Measurements from ENCODE around the gene MMP20.
"Not testable (repeated sequence)": the region's sequence is repeated elsewhere in the genome, so short reads cannot be mapped to it uniquely, and the experiment has no call there.

Gene MMP20, protein sequence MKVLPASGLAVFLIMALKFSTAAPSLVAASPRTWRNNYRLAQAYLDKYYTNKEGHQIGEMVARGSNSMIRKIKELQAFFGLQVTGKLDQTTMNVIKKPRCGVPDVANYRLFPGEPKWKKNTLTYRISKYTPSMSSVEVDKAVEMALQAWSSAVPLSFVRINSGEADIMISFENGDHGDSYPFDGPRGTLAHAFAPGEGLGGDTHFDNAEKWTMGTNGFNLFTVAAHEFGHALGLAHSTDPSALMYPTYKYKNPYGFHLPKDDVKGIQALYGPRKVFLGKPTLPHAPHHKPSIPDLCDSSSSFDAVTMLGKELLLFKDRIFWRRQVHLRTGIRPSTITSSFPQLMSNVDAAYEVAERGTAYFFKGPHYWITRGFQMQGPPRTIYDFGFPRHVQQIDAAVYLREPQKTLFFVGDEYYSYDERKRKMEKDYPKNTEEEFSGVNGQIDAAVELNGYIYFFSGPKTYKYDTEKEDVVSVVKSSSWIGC

DNA sequence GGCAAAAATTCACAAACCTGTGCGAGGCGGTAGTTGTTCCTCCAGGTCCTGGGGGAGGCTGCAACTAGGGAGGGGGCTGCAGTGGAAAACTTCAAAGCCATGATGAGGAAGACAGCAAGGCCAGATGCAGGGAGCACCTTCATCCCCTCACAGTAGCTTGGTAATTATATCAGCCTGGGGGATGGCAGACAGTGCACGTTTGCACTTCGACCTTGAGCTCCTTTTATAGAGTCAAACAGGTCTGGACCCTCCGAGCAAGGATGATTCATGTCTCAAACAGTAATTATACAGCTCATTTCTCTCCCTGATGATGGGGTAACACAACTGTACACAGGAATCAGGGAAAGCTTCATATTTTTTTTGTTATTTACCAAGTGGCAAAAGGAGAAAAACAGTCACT lies at the start of gene MMP20:
TSS of gene MMP20 (minus strand) at position 156 of the 400 bp plus-strand sequence. CDS start at position 143, 13 bp downstream.
- no peak for DNase-seq (ENCODE audit: low read depth in 2 of 2)

DNA sequence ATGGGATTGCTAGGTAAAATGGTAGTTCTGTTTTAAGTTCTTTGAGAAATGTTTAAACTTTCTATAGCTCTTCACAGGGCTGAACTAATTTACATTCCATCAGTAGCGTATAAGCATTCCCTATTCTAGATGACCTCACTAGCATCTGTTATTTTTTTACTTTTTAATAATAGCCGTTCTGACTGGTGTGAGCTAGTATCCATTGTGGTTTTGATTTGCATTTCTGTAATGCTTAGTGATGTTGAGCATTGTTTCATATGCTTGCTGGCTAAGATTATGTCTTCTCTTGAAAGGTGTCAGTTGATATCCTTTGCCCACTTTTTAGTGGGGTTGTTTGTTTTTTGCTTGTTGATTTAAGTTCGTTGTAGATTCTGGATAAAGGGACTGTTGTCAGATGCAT lies 44.5 kb upstream of the MMP20 start:
- no peak for DNase-seq (ENCODE audit: low read depth in 2 of 2)

GRCh38 chr11:102666331-102666957 lies 41.3 kb upstream of the MMP20 start:
- DNase-seq (ENCODE audit: low read depth in 2 of 2), result no peak

DNA sequence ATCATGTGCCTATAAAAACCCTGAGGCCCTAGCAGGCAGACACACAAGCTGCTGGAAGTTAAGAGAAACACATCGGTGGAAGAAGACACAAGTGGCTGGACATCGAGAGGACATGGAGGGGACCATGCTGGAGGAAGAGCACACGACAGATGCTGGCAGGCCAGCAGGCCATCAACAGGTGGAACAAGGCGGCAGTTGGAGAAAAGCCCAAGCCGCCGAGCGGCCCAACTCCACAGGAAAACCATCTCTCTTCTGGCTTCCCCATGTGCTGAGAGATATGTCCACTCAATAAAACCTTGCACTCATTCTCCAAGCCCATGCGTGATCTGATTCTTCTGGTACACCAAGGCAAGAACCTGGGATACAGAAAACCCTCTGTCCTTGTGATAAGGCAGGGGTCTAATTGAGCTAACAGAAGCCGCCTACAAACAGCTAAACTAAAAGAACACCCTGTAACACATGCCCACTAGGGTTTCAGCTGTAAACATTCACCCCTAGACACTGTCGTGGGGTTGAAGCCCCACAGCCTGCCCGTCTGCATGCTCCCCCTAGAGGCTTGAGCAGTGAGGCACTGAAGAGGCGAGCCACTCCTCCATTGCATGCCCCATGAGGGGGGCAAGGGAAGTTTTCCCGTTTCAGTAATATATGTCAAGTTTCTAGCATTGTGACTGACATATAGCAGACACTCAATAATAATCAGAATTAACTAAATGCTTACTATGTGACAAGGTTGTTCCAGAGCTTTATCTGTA lies 39.0 kb upstream of the MMP20 start:
- DNase-seq (ENCODE audit: low read depth in 2 of 2), result no peak

- DNase-seq (ENCODE audit: low read depth in 2 of 2), result no peak
These were observed 37.5 kb upstream of the MMP20 start for GRCh38 chr11:102662607-102663006.

DNA sequence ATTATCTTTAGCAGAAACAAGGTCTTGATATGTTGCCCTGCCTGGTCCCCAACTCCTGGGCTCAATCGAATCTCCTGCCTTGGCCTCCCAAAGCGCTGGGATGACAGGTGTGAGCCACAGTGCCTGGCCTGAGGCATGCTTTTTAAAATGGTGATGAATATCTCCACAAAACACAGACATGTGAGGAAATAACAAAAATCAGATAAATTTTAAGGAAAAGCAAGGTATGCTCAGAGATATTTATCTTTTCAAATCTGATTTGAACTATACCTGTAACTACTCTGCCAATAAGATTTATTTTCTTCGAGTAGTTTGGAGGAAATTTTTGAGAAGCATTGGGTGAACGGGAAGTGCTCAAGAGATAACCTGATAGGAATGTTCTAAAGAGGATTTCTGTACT lies 35.9 kb upstream of the MMP20 start:
- DNase-seq (ENCODE audit: low read depth in 2 of 2), result no peak

GRCh38 chr11:102656528-102656927 lies 31.4 kb upstream of the MMP20 start:
- DNase-seq (ENCODE audit: low read depth in 2 of 2), result no peak

DNA sequence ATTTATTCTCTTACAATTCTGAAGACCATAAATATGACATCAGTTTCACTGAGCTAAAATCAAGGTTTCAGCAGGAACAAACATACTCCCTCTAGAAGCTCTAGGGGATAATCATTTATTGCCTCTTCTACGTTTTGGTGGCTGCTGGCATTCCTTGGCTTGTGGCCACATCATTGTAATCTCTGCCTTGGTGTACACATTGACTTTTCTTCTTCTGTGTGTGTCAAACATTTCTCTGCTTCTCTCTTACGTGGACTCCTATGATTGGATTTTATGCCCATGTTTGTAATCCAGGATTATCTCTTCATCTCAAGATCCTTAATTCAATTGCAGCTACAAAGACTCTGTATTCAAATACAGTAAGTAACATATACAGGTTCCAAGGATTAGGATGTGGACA lies 30.4 kb upstream of the MMP20 start:
- DNase-seq (ENCODE audit: low read depth in 2 of 2), result no peak

DNA sequence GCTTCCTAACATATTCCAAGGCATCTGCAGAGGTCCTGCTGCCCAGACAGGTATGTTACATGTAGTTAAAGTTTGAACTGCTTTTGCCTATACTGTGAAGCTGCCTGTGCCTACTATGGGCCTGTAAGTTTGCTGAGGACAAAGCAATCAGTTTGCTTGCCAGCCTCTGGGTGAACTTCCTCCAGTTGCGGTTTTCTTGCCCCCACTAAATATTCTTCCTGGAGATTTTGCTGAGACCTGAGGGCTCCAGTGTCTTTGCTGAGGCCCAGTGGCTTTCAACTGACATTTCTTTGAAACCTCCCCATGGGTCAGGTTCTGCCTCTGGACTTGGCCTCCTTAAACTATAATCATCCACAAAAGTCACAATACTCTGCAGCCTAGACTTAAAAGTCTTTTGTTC lies 29.6 kb upstream of the MMP20 start:
- no peak for DNase-seq (ENCODE audit: low read depth in 2 of 2)

DNA sequence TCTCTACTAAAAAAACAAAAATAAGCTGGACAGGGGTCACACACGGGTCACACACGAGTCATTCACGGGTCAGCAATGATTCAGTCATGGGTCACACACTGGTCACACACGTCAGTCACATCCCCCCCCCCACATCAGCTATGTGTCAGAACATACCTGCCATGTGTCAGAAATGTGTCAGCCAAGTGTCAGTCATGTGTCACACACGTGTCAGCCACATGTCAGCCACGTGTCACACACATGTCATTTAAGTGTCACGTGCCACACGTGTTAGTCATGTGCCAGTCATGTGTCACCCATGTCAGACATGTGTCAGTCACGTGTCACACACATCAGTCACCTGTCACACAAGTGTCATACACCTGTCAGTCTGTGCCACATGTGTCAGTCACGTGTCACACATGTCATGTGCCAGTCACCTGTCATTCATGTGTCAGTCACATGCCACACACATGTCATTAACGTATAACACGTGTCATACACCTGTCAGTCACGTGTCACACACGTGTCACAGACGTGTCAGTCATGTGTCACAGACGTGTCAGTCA lies 28.7 kb upstream of the MMP20 start:
- no peak for DNase-seq (ENCODE audit: low read depth in 2 of 2)

DNA sequence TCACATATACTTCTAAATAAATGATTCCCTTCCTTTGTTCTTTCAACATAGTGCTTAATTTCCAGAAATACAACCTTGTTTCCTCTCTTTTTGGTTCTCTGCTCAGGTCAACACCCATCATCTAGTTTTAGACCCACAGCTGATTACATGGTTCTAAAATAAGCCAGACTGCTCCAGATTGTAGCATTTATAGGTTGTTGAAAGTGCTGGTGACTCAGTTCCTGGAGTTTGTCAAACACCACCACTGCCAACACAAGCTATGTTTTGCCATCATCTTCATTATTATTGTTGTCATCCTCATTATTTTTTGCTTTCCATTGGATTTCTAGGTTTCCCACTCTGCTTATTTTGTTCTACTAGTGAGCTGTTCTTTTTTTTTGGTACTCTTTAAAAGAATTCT lies 22.3 kb upstream of the MMP20 start:
- DNase-seq (ENCODE audit: low read depth in 2 of 2), result no peak

DNA sequence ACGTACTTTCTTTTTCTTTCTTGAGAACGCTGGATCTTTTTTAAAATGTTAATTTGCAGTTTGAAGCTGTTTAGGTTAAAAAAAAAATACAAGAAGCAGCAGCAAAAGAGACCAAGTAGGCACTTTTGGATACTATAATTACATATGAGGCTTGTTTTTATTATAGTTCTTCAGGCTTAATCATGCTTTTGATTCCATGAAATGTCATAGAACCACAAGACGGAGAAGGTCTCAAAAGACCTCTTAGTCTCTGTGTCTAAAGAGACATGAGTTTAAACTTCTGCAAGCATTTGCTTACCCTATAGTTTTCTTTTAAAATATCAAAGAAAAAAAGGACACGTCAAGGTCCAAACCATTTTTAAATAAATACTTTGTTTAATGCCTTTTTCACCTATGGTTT lies 18.8 kb upstream of the MMP20 start:
- DNase-seq (ENCODE audit: low read depth in 2 of 2), result no peak

DNA sequence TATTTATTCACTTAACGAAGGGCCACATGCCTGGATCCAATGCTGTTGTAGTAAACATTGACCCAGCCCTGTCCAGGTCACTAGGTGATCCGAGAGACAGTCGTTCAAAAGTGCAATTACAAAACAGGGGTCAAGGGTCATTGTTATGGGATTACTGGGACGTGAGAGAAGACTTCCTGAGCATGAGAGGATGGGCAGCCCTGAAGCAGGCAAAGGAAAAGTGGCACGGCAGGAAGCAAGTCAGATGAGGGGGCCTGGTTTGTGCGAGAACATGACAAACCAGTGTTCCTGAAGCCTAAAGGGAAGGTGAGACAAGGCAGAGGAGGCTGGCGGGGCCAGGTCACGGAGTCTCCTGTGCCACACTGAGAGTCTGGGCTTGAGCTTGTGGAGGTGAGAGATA lies 15.8 kb upstream of the MMP20 start:
- DNase-seq (ENCODE audit: low read depth in 2 of 2), result no peak

GRCh38 chr11:102639656-102640055 lies 14.5 kb upstream of the MMP20 start:
- no peak for DNase-seq (ENCODE audit: low read depth in 2 of 2)

DNA sequence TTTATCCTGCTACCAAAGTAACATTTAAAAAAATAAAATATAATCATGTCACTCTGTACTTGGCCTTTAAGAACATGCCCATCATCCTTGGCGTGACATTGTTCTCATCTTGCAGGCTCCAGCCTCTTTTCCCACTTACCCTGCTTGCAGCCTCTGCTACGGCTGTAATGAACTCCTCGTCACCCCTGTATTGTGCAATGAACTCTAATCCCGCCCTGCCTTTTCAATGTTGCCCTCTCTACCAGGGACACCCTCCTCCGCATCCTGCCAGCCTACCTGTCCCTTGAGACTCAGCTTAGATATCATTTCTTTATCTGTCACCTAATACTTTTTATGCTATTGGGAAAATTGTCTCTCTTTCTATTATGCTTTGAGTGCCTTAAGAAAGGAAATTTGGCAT lies 12.6 kb upstream of the MMP20 start:
- no peak for DNase-seq (ENCODE audit: low read depth in 2 of 2)

GRCh38 chr11:102633385-102634026 lies 8.4 kb upstream of the MMP20 start:
- no peak for DNase-seq (ENCODE audit: low read depth in 2 of 2)

DNA sequence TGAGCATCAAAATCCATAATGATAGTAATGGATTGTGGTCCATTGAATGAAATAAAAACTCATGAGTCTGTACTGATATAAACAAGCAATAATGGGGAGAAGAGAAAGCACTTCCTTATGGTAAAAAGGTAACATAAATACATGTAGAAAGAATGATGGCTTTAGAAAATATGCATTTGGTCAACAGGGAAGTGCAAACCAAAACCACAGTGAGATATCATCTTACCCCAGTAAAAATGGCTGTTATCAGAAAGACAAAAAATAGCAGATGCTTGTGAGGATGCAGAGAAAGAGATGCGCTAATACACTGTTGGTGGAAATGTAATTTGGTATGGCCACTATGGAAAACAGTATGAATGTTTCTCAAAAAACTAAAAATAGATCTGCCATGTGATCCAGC lies 6.9 kb upstream of the MMP20 start:
- DNase-seq (ENCODE audit: low read depth in 2 of 2), result no peak

DNA sequence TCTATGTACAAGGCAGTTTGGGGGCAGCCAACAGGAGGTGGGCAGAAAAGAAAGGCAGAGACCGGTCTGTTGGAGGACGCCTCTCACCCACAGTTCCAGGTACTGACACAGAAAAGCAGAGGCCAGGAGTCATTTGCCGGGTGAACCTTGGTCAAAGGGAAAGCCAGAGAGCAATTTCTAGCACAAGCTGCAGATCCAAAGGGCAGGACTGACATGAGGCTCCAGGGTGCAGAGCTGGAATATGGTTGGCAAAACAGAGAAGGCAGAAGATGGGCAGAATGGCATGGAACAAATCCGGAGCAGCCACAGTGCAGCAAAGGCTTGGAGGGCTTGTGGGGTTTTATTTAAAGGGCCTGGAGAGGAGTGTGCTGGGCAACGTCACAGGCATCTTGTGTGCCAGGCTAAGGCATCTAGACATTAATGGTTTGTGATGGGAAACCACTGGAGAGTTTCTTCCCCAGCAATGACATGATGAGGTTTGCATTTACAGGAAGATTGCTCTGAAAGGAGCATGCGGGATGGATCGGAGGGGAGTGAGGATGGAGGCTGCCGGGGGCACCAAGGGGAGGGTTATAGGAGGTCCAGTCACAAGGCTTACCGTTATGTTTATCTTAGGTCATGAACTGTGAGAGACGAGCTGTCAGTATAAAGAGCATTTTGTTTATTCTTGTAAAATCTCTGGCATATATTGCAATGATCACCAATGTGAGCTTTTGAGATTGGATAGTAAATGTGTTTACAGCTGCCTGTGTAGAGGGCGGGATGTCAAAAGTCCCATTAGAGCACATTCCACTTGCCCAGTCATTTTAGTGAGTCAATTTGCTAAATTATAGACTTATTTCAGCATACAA lies 5.7 kb upstream of the MMP20 start:
- DNase-seq (ENCODE audit: low read depth in 2 of 2), result no peak

DNA sequence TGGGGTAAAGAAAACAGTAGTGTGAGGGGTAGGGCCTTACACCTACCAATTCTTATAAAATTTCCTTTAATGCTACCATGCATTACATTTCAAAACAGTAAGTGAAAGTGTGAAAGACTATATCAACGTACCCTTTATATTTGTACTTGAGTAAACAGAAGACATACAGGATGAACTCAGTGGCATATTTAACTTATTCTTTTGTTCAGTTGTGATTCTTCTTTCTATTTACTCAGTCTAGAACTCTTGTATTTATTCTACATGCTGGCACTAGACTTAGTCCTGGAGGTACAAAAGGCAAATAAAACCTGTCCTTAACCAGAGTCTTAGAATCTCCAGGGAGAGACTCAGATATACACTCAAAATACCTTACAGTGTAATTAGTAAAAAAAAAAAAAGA lies 4.8 kb upstream of the MMP20 start:
- DNase-seq (ENCODE audit: low read depth in 2 of 2), result not testable (repeated sequence)

DNA sequence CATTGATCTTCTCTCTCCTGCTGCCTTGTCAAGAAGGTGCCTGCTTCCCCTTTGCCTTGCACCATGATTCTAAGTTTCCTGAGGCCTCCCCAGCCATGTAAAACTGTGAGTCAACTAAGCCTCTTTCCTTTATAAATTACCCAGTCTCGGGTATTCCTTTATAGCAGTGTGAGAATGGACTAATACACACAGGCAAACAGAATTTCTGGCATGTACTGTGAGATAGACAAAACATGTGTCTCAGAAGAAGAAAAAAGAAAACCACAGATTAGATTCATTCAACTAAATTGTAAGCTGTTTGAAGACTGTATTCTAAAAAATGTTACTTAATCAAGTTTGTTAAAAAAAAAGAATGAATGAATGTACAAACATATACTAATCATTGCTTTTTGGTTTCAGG lies 1.5 kb upstream of the MMP20 start:
- DNase-seq (ENCODE audit: low read depth in 2 of 2), result no peak

DNA sequence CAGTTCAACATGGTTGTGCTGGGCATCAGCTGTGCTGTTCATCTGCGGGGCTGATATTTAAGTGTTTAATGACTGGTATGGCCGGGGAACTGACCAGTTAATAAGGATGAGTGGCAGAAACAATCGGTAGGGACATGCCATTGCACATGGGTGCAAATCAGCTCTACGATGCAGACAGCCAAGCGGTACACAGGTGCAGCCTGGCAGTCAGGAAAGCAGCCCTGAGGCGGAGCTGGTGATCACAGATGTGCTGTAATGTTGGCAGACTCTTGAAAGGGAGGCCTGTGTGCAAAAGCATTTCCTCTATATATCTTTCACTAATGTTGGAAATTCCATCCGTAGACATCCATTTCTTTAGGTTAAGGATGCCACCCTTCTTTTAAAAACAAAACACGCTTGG lies 1.1 kb downstream of the MMP20 start:
- DNase-seq (ENCODE audit: low read depth in 2 of 2), result no peak
